ENCODE data around the gene RIMS3. TPM values are rescaled to one million over a fixed set of nuclear protein-coding genes. Genes with fewer than 3 reads are reported as not detected.
A peak's percentile ranks its signal among the peaks of the same experiment; 100 is the strongest.
"Not testable (repeated sequence)": the region's sequence is repeated elsewhere in the genome, so short reads cannot be mapped to it uniquely, and the experiment has no call there.

RIMS3 gene
- total RNA-seq, 1 experiment from 2014 or later = 19.8 TPM

GRCh38 chr1:40704817-40705733, 39.6 kb upstream of the RIMS3 start (continued):
- no peak for TF ChIP-seq KAT7 (CRISPR knock-in tag; IDR thresholded peaks at IDR 0.05; ENCODE audit: borderline replicate concordance)

- ATAC-seq (no peak), DNase-seq (ENCODE audit: low spot score) (no peak)
- no peaks in the 10 kb centered on the region for H3K36me3 Mint-ChIP-seq
- CTCF ChIA-PET = interaction anchor here (1.1 to 1.3 kb wide), 2 partner anchors 34 to 71 kb away, joined by 4 read pairs; no protein-coding TSS in a partner anchor
- H3K27ac Mint-ChIP-seq = no peak overlapping the region; the same call in 1 of the 2 replicates
- TF ChIP-seq RELA (CRISPR knock-in tag; IDR thresholded peaks at IDR 0.05; ENCODE audit: borderline replicate concordance) (no peak), EMX1 (CRISPR knock-in tag; IDR thresholded peaks at IDR 0.05) (no peak), ZBTB43 (CRISPR knock-in tag; IDR thresholded peaks at IDR 0.05) (no peak), GTF2I (CRISPR knock-in tag; conservative IDR thresholded peaks at IDR 0.05) (no peak), ZNF121 (CRISPR knock-in tag; IDR thresholded peaks at IDR 0.05) (no peak), USF2 (CRISPR knock-in tag; IDR thresholded peaks at IDR 0.05) (no peak), ZNF671 (CRISPR knock-in tag; IDR thresholded peaks at IDR 0.05) (no peak), ZNF317 (CRISPR knock-in tag; IDR thresholded peaks at IDR 0.05; ENCODE audit: borderline replicate concordance, low read depth) (no peak), NFATC4 (CRISPR knock-in tag; IDR thresholded peaks at IDR 0.05) (no peak), GABPB1 (CRISPR knock-in tag; IDR thresholded peaks at IDR 0.05) (no peak), NR3C1 (CRISPR knock-in tag; conservative IDR thresholded peaks at IDR 0.05; ENCODE audit: low read depth) (no peak), NR2C2 (CRISPR knock-in tag; IDR thresholded peaks at IDR 0.05) (no peak), TEAD4 (CRISPR knock-in tag; IDR thresholded peaks at IDR 0.05) (no peak), SMAD4 (CRISPR knock-in tag; IDR thresholded peaks at IDR 0.05) (no peak), ERG (CRISPR knock-in tag; IDR thresholded peaks at IDR 0.05) (no peak), SOX15 (CRISPR knock-in tag; IDR thresholded peaks at IDR 0.05) (no peak), CREM (CRISPR knock-in tag; IDR thresholded peaks at IDR 0.05) (no peak), SP1 (CRISPR knock-in tag; conservative IDR thresholded peaks at IDR 0.05) (no peak), SMAD3 (CRISPR knock-in tag; IDR thresholded peaks at IDR 0.05; ENCODE audit: borderline replicate concordance) (no peak)
- no peaks in the 10 kb centered on the region for H3K27me3 Mint-ChIP-seq (ENCODE audit: low read depth)
- H3K9me3 Mint-ChIP-seq = no peaks in the 10 kb centered on the region
- no peak overlapping the region for H3K4me3 Mint-ChIP-seq
- POLR2A ChIA-PET = interaction anchor here (0.9 to 5.8 kb wide), 2 partner anchors 12 to 63 kb away, joined by 3 to 29 read pairs; partner anchors contain the start of gene NFYC
- peaks cover 33% of the 10 kb centered on the region for H3K4me1 Mint-ChIP-seq
These were observed 37.8 kb upstream of the RIMS3 start for GRCh38 chr1:40703316-40703715.

GRCh38 chr1:40702810-40703209, 37.3 kb upstream of the RIMS3 start:
- TF ChIP-seq ZNF121 (CRISPR knock-in tag; IDR thresholded peaks at IDR 0.05) = 0 out of 2 replicates have a peak, but pooled peaks have one; percentile 23
- not testable (repeated sequence) for DNase-seq (ENCODE audit: low spot score); H3K9me3 Mint-ChIP-seq; ATAC-seq; H3K27me3 Mint-ChIP-seq (ENCODE audit: low read depth); H3K36me3 Mint-ChIP-seq; H3K4me3 Mint-ChIP-seq
- Mint-ChIP-seq H3K27ac (peak overlapping the region; percentile 88; the same call in 1 of the 2 replicates), H3K4me1 (peaks cover 28% of the 10 kb centered on the region)
- ChIA-PET CTCF (interaction anchor here (1.3 kb wide), 1 partner anchor 34 kb away, joined by 4 read pairs; no protein-coding TSS in a partner anchor), POLR2A (interaction anchor here (0.6 to 5.8 kb wide), 2 partner anchors 11 to 15 kb away, joined by 3 to 29 read pairs; partner anchors contain the start of gene NFYC)

Data from WTC11 (cell line).